PC-9 (cell line): Measurements from ENCODE around the gene SRSF4. TPM values are rescaled to one million over a fixed set of nuclear protein-coding genes. Genes with fewer than 3 reads are reported as not detected.

Source experiments
- BruUV-seq: library from RNA; stranded (reverse); fragments of 400-500 nt; replicated peaks from 2 replicates; lab custom pipeline; 2021; lab: Mats Ljungman, UMichigan
- CTCF ChIA-PET: fragments of 300-600 bp; sonication (Branson Sonifier 250); formaldehyde crosslinking; loops from one replicate; lab custom pipeline; 2022; ENCODE audit warnings: antibody characterized with exemption; lab: Charles Lee
- POLR2A ChIA-PET: fragments of 300-600 bp; sonication (Branson Sonifier 250); formaldehyde crosslinking; loops from one replicate; lab custom pipeline; 2022; ENCODE audit warnings: antibody characterized with exemption; ENCODE audit not compliant: unreplicated experiment; lab: Charles Lee
- DNase-seq, 2 experiments: peaks; one replicate each; pipeline versions ENCODE4 v3.0.0 to v3.0.0-alpha.2; 2015 to 2022; ENCODE audit warnings: mixed read lengths in 1 of 2
- H2AFZ ChIP-seq: fragments of 200-600 bp; sonication (generic); 2 replicates; pipeline ENCODE4 v1.8.1; 2017; ENCODE audit warnings: antibody characterized with exemption
- H3F3A ChIP-seq: fragments of 200-600 bp; sonication (generic); 2 replicates; pipeline ENCODE4 v1.8.1; 2017; ENCODE audit warnings: antibody characterized with exemption, mild to moderate bottlenecking, low read depth; ENCODE audit not compliant: insufficient read depth
- H3K27ac ChIP-seq: fragments of 200-600 bp; sonication (generic); 2 replicates; pipeline ENCODE4 v1.6.1; 2016; ENCODE audit warnings: mixed run types
- H3K27me3 ChIP-seq: fragments of 200-600 bp; sonication (generic); 2 replicates; pipeline ENCODE4 v1.6.1; 2016; ENCODE audit warnings: low read depth, mixed run types; ENCODE audit not compliant: insufficient read depth
- H3K36me3 ChIP-seq: fragments of 200-600 bp; sonication (generic); 2 replicates; pipeline ENCODE4 v1.6.1; 2016; ENCODE audit warnings: low read depth, mixed run types
- H3K4me1 ChIP-seq: fragments of 200-600 bp; sonication (generic); replicated peaks from 2 replicates; pipeline ENCODE4 v1.6.1; 2016; ENCODE audit warnings: mixed run types; ENCODE audit not compliant: insufficient read depth
- H3K4me2 ChIP-seq: fragments of 200-600 bp; sonication (generic); 2 replicates; pipeline ENCODE4 v1.6.1; 2017; ENCODE audit warnings: mixed run types
- H3K4me3 ChIP-seq: fragments of 200-600 bp; sonication (generic); 2 replicates; pipeline ENCODE4 v1.6.1; 2016; ENCODE audit warnings: mixed run types
- H3K79me2 ChIP-seq: fragments of 200-600 bp; sonication (generic); 2 replicates; pipeline ENCODE4 v1.6.1; 2017; ENCODE audit warnings: low read depth, mixed run types
- H3K9me2 ChIP-seq: fragments of 200-600 bp; sonication (generic); 2 replicates; pipeline ENCODE4 v1.8.1; 2017; ENCODE audit warnings: mild to moderate bottlenecking; ENCODE audit not compliant: insufficient read depth
- H3K9me3 ChIP-seq: fragments of 200-600 bp; sonication (generic); 2 replicates; pipeline ENCODE4 v1.8.1; 2016; ENCODE audit warnings: low read depth; ENCODE audit not compliant: insufficient read depth
- H4K20me1 ChIP-seq: fragments of 200-600 bp; sonication (generic); 2 replicates; pipeline ENCODE4 v1.8.1; 2017; ENCODE audit not compliant: insufficient read depth
- CTCF ChIP-seq: fragments of 200-600 bp; sonication (generic); conservative IDR thresholded peaks from 2 replicates; pipeline ENCODE4 v1.6.1; 2017; ENCODE audit warnings: mixed run types, antibody characterized with exemption, mild to moderate bottlenecking, moderate library complexity
- EZH2 ChIP-seq: fragments of 200-600 bp; sonication (generic); IDR thresholded peaks from 2 replicates; pipeline ENCODE4 v1.8.0; 2017; ENCODE audit warnings: antibody characterized with exemption, low read depth
- intact Hi-C: fragments of 100-400 bp; cut with micrococcal nuclease; formaldehyde crosslinking; loops from one replicate; pipeline ENCODE4 v1.10.0; 2022; ENCODE audit not compliant: unreplicated experiment
- total RNA-seq: library from RNA; stranded (reverse); gene quantifications from 2 replicates; pipeline ENCODE4 v1.2.3, GENCODE V29; 2021

SRSF4 gene
- total RNA-seq, 1 experiment from 2014 or later, result 87.6 TPM

GRCh38 chr1:29123053-29123886 is 58.4 kb downstream of the SRSF4 start:
- POLR2A ChIA-PET, result no interaction called here

GRCh38 chr1:29122682-29123052 is 59.0 kb downstream of the SRSF4 start:
- intact Hi-C loops, result no loop called here
- H4K20me1 ChIP-seq, result no peaks in the 10 kb centered on the region
- peak; percentile 48 to 58 for DNase-seq
- CTCF ChIA-PET, result no interaction called here
- POLR2A ChIA-PET, result interaction anchor here (0.6 kb wide), 1 partner anchor 619 kb away, joined by 17 read pairs; no protein-coding TSS in a partner anchor
- H2AFZ ChIP-seq, result peak overlapping the region; percentile 68; the same call in 1 of the 2 replicates
- no peak overlapping the region for H3K27ac ChIP-seq
- no TSS peak for BruUV-seq
- H3K9me2 ChIP-seq, result no peaks in the 10 kb centered on the region
- H3K27me3 ChIP-seq, result no peaks in the 10 kb centered on the region
- H3K9me3 ChIP-seq, result no peaks in the 10 kb centered on the region
- H3K79me2 ChIP-seq, result no peaks in the 10 kb centered on the region
- peak overlapping the region; percentile 46; the same call in 1 of the 2 replicates for H3K4me3 ChIP-seq
- H3K4me2 ChIP-seq, result peak overlapping the region; percentile 70
- H3K4me1 ChIP-seq, result no peaks in the 10 kb centered on the region
- no peak for TF ChIP-seq CTCF
- TF ChIP-seq EZH2, result no peak
- no peaks in the 10 kb centered on the region for H3F3A ChIP-seq
- H3K36me3 ChIP-seq, result no peaks in the 10 kb centered on the region

More at GRCh38 chr1:29123053-29123886, 58.4 kb downstream of the SRSF4 start:
- TF ChIP-seq EZH2, result no peak
- TF ChIP-seq CTCF, result no peak
- H3K27me3 ChIP-seq, result 0 out of 2 replicates have a peak, but pooled peaks cover 2% of the 10 kb centered on the region
- BruUV-seq, result no TSS peak
- no peaks in the 10 kb centered on the region for H3K9me2 ChIP-seq
- H3K27ac ChIP-seq, result no peak overlapping the region
- no peak for DNase-seq
- intact Hi-C loops, result no loop called here
- CTCF ChIA-PET, result interaction anchor here (1.1 kb wide), 1 partner anchor 10 kb away, joined by 3 read pairs; no protein-coding TSS in a partner anchor
- no peak overlapping the region for H2AFZ ChIP-seq
- no peaks in the 10 kb centered on the region for H3K79me2 ChIP-seq
- H3K4me2 ChIP-seq, result peak overlapping the region; percentile 70
- H3K4me3 ChIP-seq, result no peak overlapping the region
- no peaks in the 10 kb centered on the region for H4K20me1 ChIP-seq
- no peaks in the 10 kb centered on the region for H3K9me3 ChIP-seq
- H3K36me3 ChIP-seq, result no peaks in the 10 kb centered on the region
- H3F3A ChIP-seq, result no peaks in the 10 kb centered on the region
- no peaks in the 10 kb centered on the region for H3K4me1 ChIP-seq

- Histone ChIP-seq H3K4me3 (peak overlapping the region; percentile 46; the same call in 1 of the 2 replicates), H2AFZ (peak overlapping the region; percentile 68; the same call in 1 of the 2 replicates)
Observed at GRCh38 chr1:29121936-29122681, 59.6 kb downstream of the SRSF4 start.

More at GRCh38 chr1:29121936-29122681, 59.6 kb downstream of the SRSF4 start:
- no peaks in the 10 kb centered on the region for H3K27me3 ChIP-seq
- H3K27ac ChIP-seq, result no peak overlapping the region
- no peak for DNase-seq
- no peaks in the 10 kb centered on the region for H4K20me1 ChIP-seq
- H3K79me2 ChIP-seq, result no peaks in the 10 kb centered on the region
- H3F3A ChIP-seq, result no peaks in the 10 kb centered on the region
- no peaks in the 10 kb centered on the region for H3K4me1 ChIP-seq
- ChIA-PET CTCF (no interaction called here), POLR2A (interaction anchor here (0.6 kb wide), 1 partner anchor 618 kb away, joined by 17 read pairs; no protein-coding TSS in a partner anchor)
- BruUV-seq, result no TSS peak
- no peaks in the 10 kb centered on the region for H3K9me3 ChIP-seq
- intact Hi-C loops, result no loop called here
- no peaks in the 10 kb centered on the region for H3K9me2 ChIP-seq
- H3K36me3 ChIP-seq, result no peaks in the 10 kb centered on the region
- TF ChIP-seq EZH2 (no peak), CTCF (no peak)
- peak overlapping the region; percentile 70 for H3K4me2 ChIP-seq
